Hepatocyte (in vitro differentiated cells): ENCODE results near the gene BACH2. TPM values are rescaled to one million over a fixed set of nuclear protein-coding genes. Genes with fewer than 3 reads are reported as not detected.

Source experiments
- DNase-seq: peaks from one replicate; pipeline ENCODE4 v3.0.0-alpha.2; 2016; ENCODE audit warnings: low spot score
- H2AFZ ChIP-seq: fragments of 200-600 bp; sonication (generic); 2 replicates; pipeline ENCODE4 v1.6.0; 2016; ENCODE audit warnings: antibody characterized with exemption, mild to moderate bottlenecking
- H3K27ac ChIP-seq: fragments of 200-600 bp; sonication (generic); 2 replicates; pipeline ENCODE4 v1.5.1; 2016; ENCODE audit warnings: mild to moderate bottlenecking
- H3K27me3 ChIP-seq: fragments of 200-600 bp; sonication (generic); 2 replicates; pipeline ENCODE4 v1.6.1; 2016
- H3K36me3 ChIP-seq: fragments of 200-600 bp; sonication (generic); replicated peaks from 2 replicates; pipeline ENCODE4 v1.5.1; 2016; ENCODE audit warnings: low read depth; ENCODE audit not compliant: insufficient read depth
- H3K4me1 ChIP-seq: fragments of 200-600 bp; sonication (generic); 2 replicates; pipeline ENCODE4 v1.5.1; 2016; ENCODE audit warnings: mild to moderate bottlenecking, moderate library complexity; ENCODE audit not compliant: insufficient read depth
- H3K4me2 ChIP-seq: fragments of 200-600 bp; sonication (generic); 2 replicates; pipeline ENCODE4 v1.6.0; 2016
- H3K4me3 ChIP-seq: fragments of 200-600 bp; sonication (generic); 2 replicates; pipeline ENCODE4 v1.5.1; 2016; ENCODE audit warnings: mild to moderate bottlenecking
- H3K79me2 ChIP-seq: fragments of 200-600 bp; sonication (generic); 2 replicates; pipeline ENCODE4 v1.6.0; 2017; ENCODE audit warnings: mild to moderate bottlenecking
- H3K9me2 ChIP-seq: fragments of 200-600 bp; sonication (generic); replicated peaks from 2 replicates; pipeline ENCODE4 v1.6.0; 2017; ENCODE audit warnings: mild to moderate bottlenecking; ENCODE audit not compliant: insufficient read depth
- H3K9me3 ChIP-seq: fragments of 200-600 bp; sonication (generic); 2 replicates; pipeline ENCODE4 v1.5.1; 2016; ENCODE audit warnings: low read depth, mild to moderate bottlenecking
- H4K20me1 ChIP-seq: fragments of 200-600 bp; sonication (generic); 2 replicates; pipeline ENCODE4 v1.6.0; 2016; ENCODE audit warnings: mild to moderate bottlenecking; ENCODE audit not compliant: insufficient read depth, poor library complexity, severe bottlenecking
- EZH2 ChIP-seq: fragments of 200-600 bp; sonication (generic); IDR thresholded peaks from 2 replicates; pipeline ENCODE4 v1.6.1; 2016; ENCODE audit warnings: antibody characterized with exemption, mild to moderate bottlenecking, borderline replicate concordance
- EZH2phosphoT487 ChIP-seq: fragments of 200-600 bp; sonication (generic); IDR thresholded peaks from one replicate; pipeline ENCODE4 v1.6.1; 2018; ENCODE audit warnings: antibody characterized with exemption, mild to moderate bottlenecking, low read depth, moderate library complexity; ENCODE audit not compliant: unreplicated experiment, severe bottlenecking
- WGBS: methylation state at CpG from one replicate; pipeline ENCODE4 v1.1.6; 2016; ENCODE audit warnings: low lambda C conversion rate; ENCODE audit errors: missing lambda C conversion rate; 5-methylcytosine and 5-hydroxymethylcytosine counted together
- polyA plus RNA-seq: library from polyadenylated mRNA; unstranded; fragments of >200 nt; fragmentation: Nextera tagmentation; extraction: Ambion mirVana; gene quantifications from 2 replicates; pipeline ENCODE4 v1.2.1, GENCODE V29; 2016
- total RNA-seq: library from RNA; depleted of rRNA; stranded (reverse); fragments of >200 nt; gene quantifications from 2 replicates; pipeline ENCODE4 v1.2.3, GENCODE V29; 2014
- TF ChIP-seq, protein P1 (sequence below): fragments of 200-600 bp; sonication (generic); IDR thresholded peaks from 2 replicates; pipeline ENCODE4 v1.5.1; 2016; ENCODE audit warnings: antibody characterized with exemption, mild to moderate bottlenecking; ENCODE audit not compliant: poor library complexity

Gene BACH2
- total and polyA plus RNA-seq, 2 experiments from 2014 or later: 2.3 to 2.6 TPM

DNA sequence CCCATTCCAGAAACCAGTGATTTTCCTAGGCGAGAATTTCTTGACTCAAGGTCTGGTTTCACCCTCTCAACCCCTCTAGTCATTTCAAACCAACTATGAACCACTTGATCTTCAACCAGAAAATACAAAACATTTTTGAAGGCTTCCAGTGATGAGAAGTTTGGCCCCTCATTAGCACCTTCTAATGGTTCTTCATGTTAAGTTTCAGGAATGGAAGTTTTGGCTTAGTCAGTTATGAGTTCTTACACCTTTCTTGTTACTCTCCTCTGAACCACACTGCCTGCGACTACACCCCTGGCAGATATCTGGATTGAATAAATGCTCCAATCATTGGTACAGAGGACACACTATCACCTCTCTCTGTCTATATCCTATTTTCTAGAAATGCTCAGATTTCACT lies 335.2 kb downstream of the BACH2 start:
- H3K9me2 ChIP-seq: no peaks in the 10 kb centered on the region
- no peak overlapping the region for H3K4me2 ChIP-seq
- no peaks in the 10 kb centered on the region for H3K27me3 ChIP-seq
- TF ChIP-seq EZH2 (no peak), EZH2phosphoT487 (no peak)
- TF ChIP-seq, protein P1, sequence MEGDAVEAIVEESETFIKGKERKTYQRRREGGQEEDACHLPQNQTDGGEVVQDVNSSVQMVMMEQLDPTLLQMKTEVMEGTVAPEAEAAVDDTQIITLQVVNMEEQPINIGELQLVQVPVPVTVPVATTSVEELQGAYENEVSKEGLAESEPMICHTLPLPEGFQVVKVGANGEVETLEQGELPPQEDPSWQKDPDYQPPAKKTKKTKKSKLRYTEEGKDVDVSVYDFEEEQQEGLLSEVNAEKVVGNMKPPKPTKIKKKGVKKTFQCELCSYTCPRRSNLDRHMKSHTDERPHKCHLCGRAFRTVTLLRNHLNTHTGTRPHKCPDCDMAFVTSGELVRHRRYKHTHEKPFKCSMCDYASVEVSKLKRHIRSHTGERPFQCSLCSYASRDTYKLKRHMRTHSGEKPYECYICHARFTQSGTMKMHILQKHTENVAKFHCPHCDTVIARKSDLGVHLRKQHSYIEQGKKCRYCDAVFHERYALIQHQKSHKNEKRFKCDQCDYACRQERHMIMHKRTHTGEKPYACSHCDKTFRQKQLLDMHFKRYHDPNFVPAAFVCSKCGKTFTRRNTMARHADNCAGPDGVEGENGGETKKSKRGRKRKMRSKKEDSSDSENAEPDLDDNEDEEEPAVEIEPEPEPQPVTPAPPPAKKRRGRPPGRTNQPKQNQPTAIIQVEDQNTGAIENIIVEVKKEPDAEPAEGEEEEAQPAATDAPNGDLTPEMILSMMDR: no peak
- DNase-seq: no peak
- no peaks in the 10 kb centered on the region for H3K4me1 ChIP-seq
- no peak overlapping the region for H3K27ac ChIP-seq
- WGBS: 96% methylated on average over 2 of the region's 2 CpGs
- H3K4me3 ChIP-seq: no peak overlapping the region
- no peaks in the 10 kb centered on the region for H3K79me2 ChIP-seq
- H3K9me3 ChIP-seq: no peaks in the 10 kb centered on the region
- no peaks in the 10 kb centered on the region for H3K36me3 ChIP-seq
- no peak overlapping the region for H2AFZ ChIP-seq
- H4K20me1 ChIP-seq: no peaks in the 10 kb centered on the region

DNA sequence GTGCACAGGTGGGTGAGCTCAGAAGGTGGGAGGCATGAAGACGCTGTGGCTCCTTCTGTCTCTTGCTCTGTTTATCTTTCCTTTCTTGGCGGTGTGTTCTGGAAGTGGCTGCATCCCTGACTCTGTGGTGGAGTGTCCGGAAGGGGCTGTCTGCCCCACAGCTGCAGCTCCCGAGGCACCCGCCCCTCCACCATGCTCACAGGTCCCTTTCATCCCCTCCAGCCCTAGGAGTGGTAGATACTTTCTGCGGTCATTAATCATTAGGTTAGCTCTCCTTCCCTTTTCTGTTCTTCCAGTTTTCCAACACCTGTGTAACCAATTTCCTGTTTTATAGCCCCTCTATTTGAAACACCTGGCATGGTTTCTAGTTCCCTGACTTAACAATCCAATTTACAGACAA lies 336.8 kb downstream of the BACH2 start:
- Histone ChIP-seq H2AFZ (no peak overlapping the region), H3K4me3 (no peak overlapping the region), H3K79me2 (no peaks in the 10 kb centered on the region), H3K4me1 (no peaks in the 10 kb centered on the region), H4K20me1 (no peaks in the 10 kb centered on the region), H3K36me3 (no peaks in the 10 kb centered on the region), H3K4me2 (no peak overlapping the region), H3K27ac (no peak overlapping the region), H3K27me3 (no peaks in the 10 kb centered on the region), H3K9me3 (no peaks in the 10 kb centered on the region), H3K9me2 (no peaks in the 10 kb centered on the region)
- no peak for TF ChIP-seq EZH2phosphoT487
- TF ChIP-seq, protein P1: no peak
- 66% methylated on average over 6 of the region's 6 CpGs for WGBS
- DNase-seq: no peak

DNA sequence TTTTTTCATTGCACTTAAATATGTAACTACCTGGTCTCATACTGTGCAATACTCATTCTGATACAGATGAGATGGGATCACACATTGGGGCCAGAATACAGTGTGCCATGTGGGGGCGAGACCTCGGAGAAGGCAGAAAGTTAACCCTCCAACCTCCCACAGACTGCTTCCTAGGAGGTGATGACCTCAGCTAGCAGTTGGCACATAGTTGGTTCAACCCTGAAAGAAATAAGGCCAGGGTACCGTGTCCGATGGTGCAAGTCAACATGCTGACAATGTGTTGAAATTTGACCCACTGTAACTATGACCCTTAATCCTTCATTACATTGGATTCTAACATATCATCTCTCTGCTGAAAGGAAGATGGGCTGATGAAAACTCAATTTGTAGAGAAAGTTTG lies 340.5 kb downstream of the BACH2 start:
- WGBS: 85% methylated on average over 4 of the region's 4 CpGs
- H3K9me3 ChIP-seq: no peaks in the 10 kb centered on the region
- no peaks in the 10 kb centered on the region for H3K27me3 ChIP-seq
- no peak for DNase-seq
- TF ChIP-seq EZH2phosphoT487: no peak
- no peak for TF ChIP-seq EZH2
- TF ChIP-seq, protein P1: no peak
- no peak overlapping the region for H3K4me3 ChIP-seq
- no peak overlapping the region for H3K27ac ChIP-seq
- H4K20me1 ChIP-seq: no peaks in the 10 kb centered on the region
- H3K9me2 ChIP-seq: no peaks in the 10 kb centered on the region
- H3K4me1 ChIP-seq: no peaks in the 10 kb centered on the region
- H3K79me2 ChIP-seq: no peaks in the 10 kb centered on the region
- H3K4me2 ChIP-seq: no peak overlapping the region
- no peaks in the 10 kb centered on the region for H3K36me3 ChIP-seq
- no peak overlapping the region for H2AFZ ChIP-seq

DNA sequence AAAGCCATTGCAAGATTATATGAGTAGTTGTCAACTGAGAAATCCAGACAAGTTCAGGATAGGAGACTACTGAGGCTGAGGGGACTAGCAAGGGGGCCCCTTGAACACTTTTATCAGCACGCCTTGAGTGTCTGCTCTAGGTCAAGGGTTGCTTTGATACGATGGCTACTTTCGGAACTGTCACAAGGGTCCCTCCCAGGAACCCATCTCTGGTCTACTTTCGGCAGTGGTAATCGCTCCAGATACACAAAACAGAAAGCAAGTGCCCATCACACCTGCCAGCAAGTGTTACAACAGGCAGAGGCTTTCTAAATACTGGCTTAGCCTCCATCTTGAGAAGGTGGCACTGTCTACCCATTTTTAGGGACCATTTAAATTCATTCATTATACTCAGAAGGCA lies 341.3 kb downstream of the BACH2 start:
- H3K4me2 ChIP-seq: no peak overlapping the region
- no peaks in the 10 kb centered on the region for H3K36me3 ChIP-seq
- H3K9me3 ChIP-seq: no peaks in the 10 kb centered on the region
- H3K4me3 ChIP-seq: no peak overlapping the region
- 92% methylated on average over 5 of the region's 5 CpGs for WGBS
- H3K27me3 ChIP-seq: no peaks in the 10 kb centered on the region
- H3K9me2 ChIP-seq: no peaks in the 10 kb centered on the region
- no peaks in the 10 kb centered on the region for H3K79me2 ChIP-seq
- H2AFZ ChIP-seq: no peak overlapping the region
- DNase-seq: no peak
- TF ChIP-seq, protein P1: no peak
- TF ChIP-seq EZH2 (no peak), EZH2phosphoT487 (no peak)
- H4K20me1 ChIP-seq: no peaks in the 10 kb centered on the region
- no peak overlapping the region for H3K27ac ChIP-seq
- no peaks in the 10 kb centered on the region for H3K4me1 ChIP-seq
